SK-N-SH (cell line): ENCODE results near the gene DEPDC1B. TPM values are rescaled to one million over a fixed set of nuclear protein-coding genes. Genes with fewer than 3 reads are reported as not detected.

ENCODE experiments used
- CTCF ChIA-PET: fragments of 300-600, 350-600 bp; formaldehyde crosslinking; extraction: SDS; loops from one replicate; lab custom pipeline; 2021; lab: Yijun Ruan, JAX
- POLR2A ChIA-PET: fragments of 350-600 bp; sonication (Branson Sonifier 250); formaldehyde crosslinking; extraction: SDS; loops from one replicate; lab custom pipeline; 2020; ENCODE audit warnings: antibody characterized with exemption, inconsistent platforms; lab: Yijun Ruan, JAX
- DNase-seq: peaks from one replicate; pipeline ENCODE4 v3.0.0; 2012
- H2AFZ ChIP-seq: fragments of 200-600 bp; sonication (generic); 2 replicates; pipeline ENCODE4 v1.8.1; 2016; ENCODE audit warnings: antibody characterized with exemption, mild to moderate bottlenecking, low read depth
- H3F3A ChIP-seq: fragments of 200-600 bp; sonication (generic); replicated peaks from 2 replicates; pipeline ENCODE3; 2016; ENCODE audit warnings: antibody characterized with exemption, mild to moderate bottlenecking; ENCODE audit not compliant: insufficient read depth
- H3K27ac ChIP-seq, 2 experiments: fragments of 200-500 bp in 1 of 2; fragments of 200-600 bp in 1 of 2; sonication (Bioruptor generic) in 1 of 2; sonication (generic), shearing (Covaris generic) in 1 of 2; 2 replicates each; pipeline versions ENCODE4 v1.5.1 to v1.6.1; 2014 to 2016; ENCODE audit warnings: low read depth in 2 of 2, inconsistent platforms in 1 of 2, low read length in 1 of 2, mild to moderate bottlenecking in 1 of 2, mixed read lengths in 1 of 2
- H3K27me3 ChIP-seq: fragments of 200-600 bp; sonication (generic), shearing (Covaris generic); 2 replicates; pipeline ENCODE4 v1.6.1; 2016; ENCODE audit warnings: mixed run types; ENCODE audit not compliant: insufficient read depth
- H3K36me3 ChIP-seq, 2 experiments: fragments of 200-500 bp in 1 of 2; fragments of 200-600 bp in 1 of 2; sonication (Bioruptor generic) in 1 of 2; sonication (generic) in 1 of 2; replicated peaks in 1 of 2; 2 replicates each; pipeline versions ENCODE3 to v1.5.1; 2014 to 2016; ENCODE audit warnings: low read length in 1 of 2, mild to moderate bottlenecking in 1 of 2; ENCODE audit not compliant: insufficient read depth in 2 of 2, control insufficient read depth in 1 of 2
- H3K4me1 ChIP-seq, 2 experiments: fragments of 200-500 bp in 1 of 2; fragments of 200-600 bp in 1 of 2; sonication (Bioruptor generic) in 1 of 2; sonication (generic), shearing (Covaris generic) in 1 of 2; 2 replicates each; pipeline versions ENCODE4 v1.5.1 to v1.6.1; 2014 to 2016; ENCODE audit warnings: low read depth in 1 of 2, low read length in 1 of 2, mixed run types in 1 of 2; ENCODE audit not compliant: insufficient read depth in 2 of 2, control insufficient read depth in 1 of 2
- H3K4me2 ChIP-seq: fragments of 200-600 bp; sonication (generic), shearing (Covaris generic); 2 replicates; pipeline ENCODE4 v1.6.1; 2017; ENCODE audit warnings: mixed run types
- H3K4me3 ChIP-seq, 2 experiments: fragments of 200-500 bp in 1 of 2; fragments of 200-600 bp in 1 of 2; sonication (Bioruptor generic) in 1 of 2; sonication (generic), shearing (Covaris generic) in 1 of 2; 2 replicates each; pipeline versions ENCODE4 v1.5.1 to v1.8.1; 2014 to 2016; ENCODE audit warnings: low read depth in 2 of 2, inconsistent platforms in 1 of 2, low read length in 1 of 2, mild to moderate bottlenecking in 1 of 2, mixed read lengths in 1 of 2, moderate library complexity in 1 of 2
- H3K79me2 ChIP-seq: fragments of 200-600 bp; sonication (generic); 2 replicates; pipeline ENCODE4 v1.8.1; 2017; ENCODE audit warnings: mild to moderate bottlenecking; ENCODE audit not compliant: insufficient read depth
- H3K9ac ChIP-seq: fragments of 200-600 bp; sonication (generic); 2 replicates; pipeline ENCODE4 v1.6.1; 2017; ENCODE audit warnings: mixed run types
- H3K9me2 ChIP-seq: fragments of 200-600 bp; sonication (generic); 2 replicates; pipeline ENCODE4 v1.6.1; 2017; ENCODE audit warnings: mixed run types
- H3K9me3 ChIP-seq: fragments of 200-600 bp; sonication (generic); 2 replicates; pipeline ENCODE4 v1.6.1; 2017; ENCODE audit warnings: mixed run types, mild to moderate bottlenecking, moderate library complexity
- H4K20me1 ChIP-seq: fragments of 200-600 bp; sonication (generic); 2 replicates; pipeline ENCODE4 v1.6.1; 2017; ENCODE audit warnings: mild to moderate bottlenecking, mixed run types; ENCODE audit not compliant: insufficient read depth
- CHD2 ChIP-seq: fragments of 150-350 bp; IDR thresholded peaks from 2 replicates; pipeline ENCODE4 v1.6.1; 2018; ENCODE audit warnings: low read length; ENCODE audit not compliant: partially characterized antibody
- CTCF ChIP-seq: fragments of 200-600 bp; sonication (generic); IDR thresholded peaks from 2 replicates; pipeline ENCODE4 v1.6.1; 2017; ENCODE audit warnings: antibody characterized with exemption, mild to moderate bottlenecking, moderate library complexity
- ELF1 ChIP-seq: IDR thresholded peaks from 2 replicates; pipeline ENCODE4 v1.4.0; 2012
- FOSL2 ChIP-seq: IDR thresholded peaks from 2 replicates; pipeline ENCODE4 v1.4.0; 2012; ENCODE audit warnings: low read depth, mild to moderate bottlenecking, moderate library complexity, borderline replicate concordance
- GABPA ChIP-seq: IDR thresholded peaks from 2 replicates; pipeline ENCODE4 v1.4.0; 2012; ENCODE audit warnings: low read depth, mild to moderate bottlenecking
- MEF2A ChIP-seq: IDR thresholded peaks from 2 replicates; pipeline ENCODE4 v1.4.0; 2012; ENCODE audit warnings: low read depth, borderline replicate concordance
- MXI1 ChIP-seq: IDR thresholded peaks from 2 replicates; pipeline ENCODE4 v1.6.1; 2012; ENCODE audit warnings: mild to moderate bottlenecking, low read depth, low read length, improper control_type of control experiment
- POLR2AphosphoS5 ChIP-seq: IDR thresholded peaks from 2 replicates; pipeline ENCODE4 v1.6.1; 2012; ENCODE audit warnings: low read depth, low read length
- RCOR1 ChIP-seq: fragments of 150-350 bp; IDR thresholded peaks from 2 replicates; pipeline ENCODE4 v1.6.1; 2017; ENCODE audit warnings: antibody characterized with exemption, low read length
- REST ChIP-seq: IDR thresholded peaks from 2 replicates; pipeline ENCODE4 v1.6.1; 2012; ENCODE audit warnings: mild to moderate bottlenecking, low read depth, low read length, moderate library complexity
- RFX5 ChIP-seq: IDR thresholded peaks from 2 replicates; pipeline ENCODE4 v1.6.1; 2012; ENCODE audit warnings: mild to moderate bottlenecking, improper control_type of control experiment, low read length
- SIN3A ChIP-seq: IDR thresholded peaks from 2 replicates; pipeline ENCODE4 v1.6.1; 2012; ENCODE audit warnings: low read depth, mild to moderate bottlenecking, low read length, moderate library complexity, borderline replicate concordance
- TAF1 ChIP-seq: IDR thresholded peaks from 2 replicates; pipeline ENCODE4 v1.6.1; 2012; ENCODE audit warnings: low read depth, mild to moderate bottlenecking, low read length, moderate library complexity, borderline replicate concordance
- TEAD4 ChIP-seq: IDR thresholded peaks from 2 replicates; pipeline ENCODE4 v1.4.0; 2012; ENCODE audit warnings: mild to moderate bottlenecking, borderline replicate concordance; ENCODE audit not compliant: insufficient read depth
- WGBS: methylation state at CpG from one replicate; pipeline ENCODE4 v1.1.6; 2017; ENCODE audit warnings: low lambda C conversion rate; 5-methylcytosine and 5-hydroxymethylcytosine counted together
- polyA plus RNA-seq, 3 experiments: library from polyadenylated mRNA; depleted of rRNA; stranded (reverse); fragments of >200 nt; gene quantifications; 2 replicates each; pipeline ENCODE4 v1.2.3, GENCODE V29; 2012

Gene DEPDC1B
- polyA plus RNA-seq, 1 of the 3 experiments (the other 2 are of a cell fraction): 4.7 TPM

GRCh38 chr5:60686157-60686556, 13.8 kb downstream of the DEPDC1B start:
- WGBS: 83% methylated on average over 4 of the region's 4 CpGs
- no peaks in the 10 kb centered on the region for H3K27me3 ChIP-seq
- no peak overlapping the region for H3K4me3 ChIP-seq
- H3K4me1 ChIP-seq: peaks cover 0 to 4% of the 10 kb centered on the region in 2 experiments; a peak in 2 of 4 replicates
- H3K79me2 ChIP-seq: peaks cover 56% of the 10 kb centered on the region
- H3K9ac ChIP-seq: no peak overlapping the region
- no peaks in the 10 kb centered on the region for H3F3A ChIP-seq
- no peak overlapping the region for H2AFZ ChIP-seq
- H3K9me2 ChIP-seq: no peaks in the 10 kb centered on the region
- ChIA-PET CTCF (interaction anchor here (0.6 to 4.1 kb wide), 4 partner anchors 8 to 259 kb away, joined by 3 to 51 read pairs (median 8); partner anchors contain the start of genes DEPDC1B, ERCC8 and NDUFAF2), POLR2A (no interaction called here)
- no peak for DNase-seq
- H4K20me1 ChIP-seq: no peaks in the 10 kb centered on the region
- no peak overlapping the region for H3K27ac ChIP-seq
- no peaks in the 10 kb centered on the region for H3K36me3 ChIP-seq
- no peak overlapping the region for H3K4me2 ChIP-seq
- no peaks in the 10 kb centered on the region for H3K9me3 ChIP-seq
- TF ChIP-seq CTCF: no peak
- TF ChIP-seq REST: no peak
- no peak for TF ChIP-seq RFX5
- TF ChIP-seq ELF1: no peak
- no peak for TF ChIP-seq SIN3A
- no peak for TF ChIP-seq TAF1
- no peak for TF ChIP-seq RCOR1
- TF ChIP-seq POLR2AphosphoS5: no peak
- no peak for TF ChIP-seq MEF2A
- no peak for TF ChIP-seq CHD2
- no peak for TF ChIP-seq GABPA
- no peak for TF ChIP-seq MXI1
- no peak for TF ChIP-seq FOSL2
- no peak for TF ChIP-seq TEAD4
